ENCODE measurements around the gene ERAP2.
"Not testable (repeated sequence)": the region's sequence is repeated elsewhere in the genome, so short reads cannot be mapped to it uniquely, and the experiment has no call there.

ERAP2 gene

DNA sequence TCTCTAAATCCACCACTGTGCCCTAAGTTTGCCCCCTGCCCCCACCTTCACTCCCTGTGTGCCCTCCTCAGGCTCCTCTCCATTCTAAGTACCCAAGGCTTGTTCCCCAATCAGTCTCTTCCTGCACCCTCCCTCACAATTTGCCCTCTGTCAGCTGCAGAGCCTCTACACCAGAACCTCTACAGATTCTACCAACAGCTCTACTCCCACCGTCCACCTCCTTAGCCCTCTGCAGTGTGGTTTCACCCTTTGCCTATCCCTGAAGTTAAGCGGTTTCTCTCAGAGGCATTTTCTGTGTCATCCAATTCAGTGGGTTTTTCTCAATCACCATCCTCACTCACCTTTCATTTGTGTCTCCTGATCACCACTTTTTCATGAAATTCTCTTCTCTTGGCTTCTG lies 13.2 kb upstream of the ERAP2 start:
- no peak for DNase-seq (ENCODE audit: low read depth)

- no peak for DNase-seq (ENCODE audit: low read depth)
Measured at GRCh38 chr5:96863949-96864584, 12.2 kb upstream of the ERAP2 start.

GRCh38 chr5:96864922-96865530 lies 11.3 kb upstream of the ERAP2 start:
- no peak for DNase-seq (ENCODE audit: low read depth)

DNA sequence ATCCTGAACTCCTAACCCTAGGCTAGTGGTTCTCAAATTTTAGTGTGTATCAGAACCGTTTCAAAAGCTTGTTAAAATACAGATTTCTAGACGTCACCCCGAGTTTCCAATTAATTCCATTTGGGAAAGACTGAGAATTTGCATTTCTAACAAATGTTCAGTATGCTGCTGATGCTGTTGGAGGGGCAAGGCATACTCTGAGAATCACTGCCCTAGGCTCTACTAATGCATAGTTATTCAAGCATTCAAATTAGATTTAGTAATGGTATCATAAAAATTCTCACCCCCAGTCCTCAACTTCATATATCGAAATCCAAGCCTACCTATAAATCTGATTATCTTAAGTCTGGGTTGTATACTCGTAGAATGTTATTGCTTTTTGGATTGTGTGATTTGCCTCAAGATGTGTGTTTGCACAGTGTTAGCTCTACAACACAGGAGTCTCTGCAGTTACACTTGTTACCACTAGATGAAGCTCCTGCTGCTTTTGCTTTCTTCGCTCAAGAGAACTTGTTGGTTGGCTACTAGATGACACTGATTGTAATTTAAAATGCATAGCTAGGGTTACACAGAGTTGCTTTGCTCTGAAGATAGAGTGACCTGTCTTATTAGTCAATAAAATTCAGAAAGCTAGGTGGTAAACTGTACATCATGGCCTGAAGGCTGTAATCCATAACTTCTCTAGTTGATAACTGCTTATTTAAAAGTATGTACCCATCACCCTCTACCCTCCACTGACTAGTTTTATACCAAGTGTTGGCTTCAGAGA lies 7.5 kb upstream of the ERAP2 start:
- no peak for DNase-seq (ENCODE audit: low read depth)

GRCh38 chr5:96869372-96869641 lies 7.0 kb upstream of the ERAP2 start:
- DNase-seq (ENCODE audit: low read depth): no peak

GRCh38 chr5:96870094-96871026 lies 5.9 kb upstream of the ERAP2 start:
- no peak for DNase-seq (ENCODE audit: low read depth)

DNA sequence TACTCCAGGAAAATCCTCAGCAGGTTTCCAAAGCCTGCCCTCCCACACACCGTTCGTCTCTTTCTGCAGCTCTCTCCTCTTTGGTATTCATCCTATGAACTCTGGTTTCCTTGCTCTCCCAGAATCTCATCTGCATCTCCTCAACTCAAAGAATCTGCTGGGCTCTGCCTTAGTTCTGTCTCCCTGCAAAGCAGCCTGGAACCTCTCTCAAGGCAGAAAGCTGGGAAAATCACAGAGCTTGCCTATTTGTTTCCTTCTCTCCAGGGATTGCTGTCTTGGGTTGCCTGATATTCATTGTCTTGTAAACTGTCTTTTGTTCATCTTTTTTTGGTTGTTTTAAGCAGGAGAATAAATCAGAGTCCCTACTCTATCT lies 5.3 kb upstream of the ERAP2 start:
- no peak for DNase-seq (ENCODE audit: low read depth)

DNA sequence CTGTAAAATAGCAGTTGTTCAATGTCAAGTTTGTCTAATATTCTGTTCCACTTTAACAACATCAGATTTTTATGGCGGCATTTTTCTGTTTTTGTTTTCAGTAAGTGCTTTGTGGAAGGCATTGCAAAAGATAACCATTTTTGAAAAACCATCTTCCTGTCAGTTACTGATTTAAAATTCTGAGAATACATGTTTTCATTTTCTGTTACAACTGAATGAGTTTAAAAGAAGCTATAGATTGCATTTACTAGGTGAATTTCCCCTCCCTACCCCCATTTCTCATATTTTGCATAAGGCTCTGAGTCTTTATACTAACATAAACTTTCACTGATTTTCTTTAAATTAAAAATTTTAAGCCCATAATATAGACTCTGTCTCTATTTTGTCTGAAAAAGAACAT lies 4.6 kb upstream of the ERAP2 start:
- DNase-seq (ENCODE audit: low read depth): no peak

DNA sequence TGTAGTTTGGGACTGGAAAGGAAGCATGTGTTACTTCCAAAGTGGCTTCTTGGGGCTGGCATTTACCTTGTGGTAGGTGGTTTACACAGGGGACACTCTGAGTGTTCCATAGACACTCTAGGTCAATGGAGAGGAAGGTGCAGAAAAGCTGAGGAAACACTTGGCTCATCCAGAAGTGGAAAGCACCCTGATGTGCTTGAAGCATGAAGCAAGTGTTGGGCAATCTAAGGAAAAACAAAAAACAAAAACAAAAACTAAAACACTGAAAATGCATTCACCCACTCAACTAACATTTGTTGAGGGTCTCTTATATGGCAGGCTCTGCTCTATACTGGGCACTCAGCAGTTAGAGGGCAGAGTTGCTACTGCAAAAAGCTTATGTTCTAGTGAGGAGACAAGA lies 2.9 kb upstream of the ERAP2 start:
- DNase-seq (ENCODE audit: low read depth): no peak

DNA sequence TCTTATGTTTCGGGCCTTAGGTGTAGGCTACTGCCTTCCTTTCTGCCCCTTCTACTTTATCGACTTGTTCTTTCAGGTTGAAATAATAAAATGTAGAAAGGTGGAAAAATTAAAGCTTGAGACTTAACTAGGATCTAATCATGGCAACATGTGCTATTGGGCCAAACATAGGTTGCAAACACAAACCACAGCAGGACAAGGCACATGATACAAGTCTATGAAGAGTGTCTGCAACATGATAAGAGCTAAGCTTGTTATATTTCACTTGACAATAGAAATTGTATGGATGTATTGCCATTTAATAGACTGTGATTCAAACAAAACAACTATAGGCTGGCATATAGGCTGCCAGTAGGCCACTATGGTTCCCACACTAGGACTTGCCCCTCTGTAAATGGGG lies 1.7 kb upstream of the ERAP2 start:
- DNase-seq (ENCODE audit: low read depth): no peak

- no peak for DNase-seq (ENCODE audit: low read depth)
Measured at GRCh38 chr5:96875791-96876291, 459 bp upstream of the ERAP2 start.

- not testable (repeated sequence) for DNase-seq (ENCODE audit: low read depth)
Measured at GRCh38 chr5:96876977-96877469, 723 bp downstream of the ERAP2 start.

DNA sequence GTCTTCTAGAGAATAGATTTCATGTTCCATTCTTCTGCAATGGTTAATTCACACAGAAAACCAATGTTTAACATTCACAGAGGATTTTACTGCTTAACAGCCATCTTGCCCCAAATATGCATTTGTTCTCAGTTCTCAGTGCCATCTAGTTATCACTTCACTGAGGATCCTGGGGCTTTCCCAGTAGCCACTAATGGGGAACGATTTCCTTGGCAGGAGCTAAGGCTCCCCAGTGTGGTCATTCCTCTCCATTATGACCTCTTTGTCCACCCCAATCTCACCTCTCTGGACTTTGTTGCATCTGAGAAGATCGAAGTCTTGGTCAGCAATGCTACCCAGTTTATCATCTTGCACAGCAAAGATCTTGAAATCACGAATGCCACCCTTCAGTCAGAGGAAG lies 3.4 kb downstream of the ERAP2 start:
- no peak for DNase-seq (ENCODE audit: low read depth)

DNA sequence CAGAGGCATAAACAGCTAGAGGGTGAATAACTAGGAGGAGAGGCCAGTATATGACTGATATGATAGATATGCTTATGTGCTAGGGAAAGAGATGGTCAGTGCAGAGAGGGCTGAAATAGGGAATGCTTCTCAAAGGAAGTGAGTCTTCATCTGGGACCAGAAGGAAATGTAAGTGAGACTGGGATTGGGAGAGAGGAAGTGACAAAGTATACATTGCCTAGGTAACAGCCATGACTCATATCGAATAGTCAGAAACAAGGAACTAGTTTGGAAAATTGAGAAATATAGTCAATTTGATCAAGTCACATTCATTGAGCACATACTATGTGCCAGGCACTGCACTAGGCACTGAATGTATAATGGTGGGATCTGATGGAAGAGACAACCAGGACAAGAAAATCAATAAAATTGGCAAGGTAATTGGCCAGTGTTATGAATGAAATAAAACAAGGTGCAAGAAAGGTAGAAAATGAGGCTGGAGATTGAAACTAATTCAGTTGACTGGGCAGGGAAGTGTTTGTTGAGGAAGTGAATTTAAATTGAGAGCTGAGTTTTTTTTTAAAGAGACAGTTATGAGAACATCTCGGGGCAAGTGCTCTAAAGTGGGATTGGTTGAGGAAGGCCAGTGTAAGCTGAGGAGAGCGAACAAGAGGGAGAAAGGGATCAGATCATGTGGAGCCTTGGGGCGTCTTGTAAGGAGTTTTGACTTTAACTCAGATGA lies 4.3 kb downstream of the ERAP2 start:
- no peak for DNase-seq (ENCODE audit: low read depth)

GRCh38 chr5:96881511-96882115 lies 5.3 kb downstream of the ERAP2 start:
- DNase-seq (ENCODE audit: low read depth): peak; percentile 80

- DNase-seq (ENCODE audit: low read depth): no peak
Measured at GRCh38 chr5:96883871-96884270, 7.6 kb downstream of the ERAP2 start.

GRCh38 chr5:96884995-96885394 lies 8.7 kb downstream of the ERAP2 start:
- DNase-seq (ENCODE audit: low read depth): no peak

DNA sequence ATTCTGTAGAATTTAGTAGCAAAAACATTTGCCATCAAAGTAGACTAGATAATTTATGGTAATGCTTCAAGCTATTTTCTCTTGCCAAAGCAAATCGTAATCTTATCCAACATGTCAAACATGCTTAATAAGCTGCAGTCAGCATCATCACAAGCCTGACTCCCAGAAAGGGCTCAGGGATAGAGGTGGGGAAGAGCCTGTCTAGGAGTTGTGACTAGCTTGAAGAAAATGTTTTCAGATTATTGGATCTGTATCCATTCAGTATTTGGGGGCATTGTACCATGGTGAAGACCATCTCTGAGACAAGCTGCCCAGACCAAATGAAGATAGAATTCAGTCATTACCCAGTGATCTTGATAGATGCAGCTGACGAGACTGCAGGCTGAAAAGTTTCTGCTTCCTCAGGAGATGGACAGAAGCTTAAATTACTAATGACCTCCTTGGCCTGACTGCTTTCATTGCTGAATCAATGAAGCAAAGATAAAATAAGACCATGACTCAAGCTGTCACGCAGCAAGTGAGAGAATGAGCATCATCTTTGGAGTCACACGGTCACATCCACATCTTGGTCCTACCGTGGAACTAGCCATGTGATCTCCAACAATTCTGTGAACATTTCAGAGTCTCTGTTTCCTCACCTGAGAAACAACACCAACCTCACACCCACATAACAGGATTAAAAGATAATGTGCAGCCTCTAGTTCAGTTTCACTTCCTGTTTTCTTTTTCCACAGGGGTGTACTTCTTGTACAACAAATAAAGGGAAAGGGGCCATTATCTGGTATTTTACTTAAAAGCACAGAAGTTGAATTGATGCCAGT lies 9.4 kb downstream of the ERAP2 start:
- no peak for DNase-seq (ENCODE audit: low read depth)

DNA sequence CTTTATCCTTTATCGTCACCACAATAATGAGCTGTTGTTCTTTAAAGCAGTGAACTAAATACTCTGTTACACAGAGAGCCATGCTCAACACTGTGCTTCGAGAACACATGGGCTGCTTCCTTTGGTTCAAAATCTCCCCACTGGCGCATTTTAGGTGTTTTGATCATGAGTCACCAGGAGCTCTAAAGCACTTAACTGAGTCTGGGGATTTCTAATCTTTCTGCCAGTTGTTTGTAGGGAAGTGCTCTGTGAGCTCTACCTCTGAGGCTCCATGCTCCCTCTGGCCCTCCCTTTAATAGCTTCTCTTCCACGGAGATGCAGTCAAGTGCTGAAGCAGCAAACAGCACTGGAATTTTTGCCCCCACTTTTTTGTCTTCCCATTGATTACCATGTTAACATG lies 17.0 kb downstream of the ERAP2 start:
- DNase-seq (ENCODE audit: low read depth): peak; percentile 77

DNA sequence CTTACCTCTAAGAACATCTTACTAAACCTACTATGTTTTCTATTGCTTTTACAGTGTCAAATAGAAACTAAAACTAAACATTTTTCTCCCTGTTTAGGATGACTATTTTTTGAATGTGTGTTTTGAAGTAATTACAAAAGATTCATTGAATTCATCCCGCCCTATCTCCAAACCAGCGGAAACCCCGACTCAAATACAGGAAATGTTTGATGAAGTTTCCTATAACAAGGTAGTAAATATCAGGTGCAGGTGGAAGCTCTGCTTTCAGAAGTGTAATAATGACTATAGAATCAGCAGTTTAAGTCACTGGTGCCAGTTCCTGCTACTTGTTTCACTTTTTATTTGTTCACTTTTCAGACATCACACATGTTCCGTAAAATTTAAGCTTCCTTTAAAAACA lies 20.0 kb downstream of the ERAP2 start:
- DNase-seq (ENCODE audit: low read depth): no peak
